ENCODE measurements around the gene NEDD4L.

The NEDD4L gene

DNA sequence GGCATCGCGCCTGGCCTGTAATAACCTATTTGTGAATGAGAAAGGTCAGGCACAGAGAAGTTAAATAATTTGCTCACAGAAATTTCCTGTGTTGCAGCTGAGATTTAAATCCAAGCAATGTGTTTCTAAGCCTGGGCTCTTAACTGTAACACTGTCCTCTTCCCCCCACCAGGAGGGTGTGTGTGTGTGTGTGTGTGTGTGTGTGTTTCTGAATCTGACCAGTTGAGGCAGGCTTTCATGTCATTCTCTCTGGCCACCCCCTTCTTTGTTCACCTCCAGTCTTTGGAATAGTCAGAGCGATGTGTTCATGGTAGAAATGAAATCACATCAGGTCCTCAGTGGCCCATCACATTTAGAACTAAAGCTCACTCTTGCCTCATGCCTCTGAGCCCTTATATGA, 81.2 kb downstream of the NEDD4L start:
- no peak for DNase-seq

- DNase-seq, result no peak
Measured at GRCh38 chr18:58125756-58126155, 81.7 kb downstream of the NEDD4L start.

DNA sequence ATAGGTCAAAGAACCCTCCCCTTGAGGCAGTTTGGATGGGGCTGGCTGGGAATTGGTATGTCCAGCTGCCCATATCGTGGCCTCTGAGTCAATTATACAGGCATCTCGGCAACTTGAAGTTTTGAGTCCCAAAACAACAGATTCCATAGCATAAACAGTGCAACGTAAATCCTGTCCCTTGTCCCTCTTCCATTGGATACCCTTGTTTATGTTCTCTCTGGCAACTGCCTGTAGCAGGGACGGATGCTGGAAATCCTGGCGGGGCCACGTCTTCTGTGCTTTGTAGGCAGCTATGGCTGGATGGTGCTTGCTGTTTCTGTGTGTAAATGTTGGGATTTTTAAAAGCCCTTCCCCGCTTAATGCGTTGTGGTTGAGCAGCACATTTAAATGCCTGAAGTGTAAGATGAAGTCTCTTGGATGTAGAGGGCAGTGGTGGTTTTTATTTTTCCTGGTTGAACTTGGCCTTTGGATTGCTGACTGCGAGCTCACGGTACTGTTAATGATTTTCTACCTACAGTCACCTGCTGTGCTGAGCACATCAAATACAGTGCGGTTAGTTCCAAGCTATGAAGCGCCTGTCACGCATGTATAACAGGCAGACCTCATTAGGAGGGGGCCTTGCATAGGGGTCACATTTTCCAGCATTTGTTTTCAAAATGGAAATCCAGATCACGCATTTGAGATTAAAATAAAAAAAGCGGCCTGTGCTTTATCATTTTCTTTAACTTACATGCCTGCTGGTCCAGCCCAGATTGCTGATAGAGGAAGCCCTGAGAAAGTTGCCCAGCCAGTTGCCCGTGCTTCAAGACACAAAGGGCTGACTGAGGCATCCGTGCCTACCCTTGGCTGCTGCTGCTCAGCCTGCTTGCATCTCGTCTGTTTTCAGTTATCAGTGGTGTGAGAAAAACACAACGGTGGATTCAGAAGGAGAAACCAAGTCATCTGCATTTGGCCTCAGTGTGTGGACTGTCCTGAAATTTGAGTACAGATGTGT, 84.7 kb downstream of the NEDD4L start:
- DNase-seq, result no peak

DNA sequence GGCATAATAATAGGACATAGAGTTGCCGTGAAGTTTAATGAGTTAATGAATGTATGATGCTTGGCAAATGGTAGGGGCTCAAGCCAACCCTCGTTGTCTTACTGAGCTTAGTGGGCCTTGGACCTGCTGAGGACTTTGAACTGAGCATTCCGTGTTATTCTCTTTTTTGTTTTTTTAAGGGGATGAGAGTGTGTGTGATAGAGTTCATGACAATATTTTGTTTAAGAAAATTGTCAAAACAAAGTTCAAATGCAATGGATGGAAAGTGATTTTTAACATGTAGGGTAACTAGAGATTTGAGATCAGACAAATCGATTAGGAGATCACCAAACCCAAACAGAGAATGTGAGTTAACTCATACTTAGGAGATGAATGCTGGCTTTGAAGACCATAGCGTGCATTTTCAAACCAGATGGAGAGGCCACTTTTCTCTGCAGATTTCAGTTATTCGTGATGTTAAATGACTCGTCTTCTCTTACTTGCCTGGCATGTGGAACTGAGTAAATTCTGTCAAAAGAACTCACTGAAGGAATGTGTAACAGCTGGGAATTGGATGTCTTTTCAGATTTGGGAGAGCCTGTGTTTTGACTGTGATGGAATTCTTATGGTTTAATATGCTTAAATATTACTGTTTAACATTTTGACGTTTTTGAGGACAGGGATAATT, 88.7 kb downstream of the NEDD4L start:
- DNase-seq, result no peak

DNA sequence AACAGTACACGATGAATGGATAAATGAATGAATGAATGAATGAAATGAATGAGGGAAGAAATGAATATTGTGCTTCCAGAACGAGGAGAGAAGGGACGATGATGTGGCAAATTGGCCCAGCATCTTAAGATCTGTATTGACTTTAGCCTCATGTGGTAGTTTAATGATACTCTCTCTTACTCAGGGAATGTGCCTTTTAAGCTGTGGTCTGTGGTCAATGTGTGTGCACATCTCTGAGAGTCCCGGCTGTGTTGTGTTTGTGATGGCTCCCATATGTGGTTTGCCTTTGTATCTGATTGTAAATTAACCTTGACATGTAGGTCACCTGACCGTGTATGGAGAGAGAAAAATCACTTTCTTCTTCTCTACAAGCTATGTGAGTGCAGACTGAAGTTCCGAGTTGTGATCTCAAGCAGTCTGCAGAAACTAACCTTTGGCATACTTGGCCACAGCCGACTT, 91.2 kb downstream of the NEDD4L start:
- DNase-seq, result no peak

DNA sequence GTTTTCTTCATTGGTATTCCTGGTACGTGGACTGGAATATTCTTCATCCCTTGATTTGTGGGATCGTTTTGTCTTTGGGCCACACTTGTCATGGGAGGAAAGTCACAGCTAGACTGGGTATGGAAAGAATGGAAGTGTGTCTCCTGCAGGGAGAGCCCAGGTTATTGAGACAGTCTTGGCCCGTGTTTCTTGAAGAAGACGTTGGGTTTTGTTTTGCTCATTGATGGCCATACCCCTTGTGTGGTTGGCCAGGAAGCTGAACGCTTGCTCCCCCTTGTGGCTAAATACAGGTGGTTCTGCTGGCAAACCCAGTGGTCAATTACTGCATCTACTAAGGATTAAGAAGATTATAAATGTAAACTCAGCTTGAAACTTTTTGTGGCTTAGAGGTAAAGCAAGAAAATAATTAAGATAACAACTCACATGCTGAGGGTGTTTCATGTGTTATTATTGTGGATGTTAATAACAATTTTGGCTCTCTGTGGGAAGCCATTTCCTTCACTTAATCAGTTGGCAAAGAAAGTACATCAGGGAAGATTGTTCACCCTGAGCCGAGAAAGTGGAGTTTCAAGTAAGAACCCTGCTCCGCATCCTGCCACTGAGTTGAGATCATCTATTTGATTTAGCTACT, 91.8 kb downstream of the NEDD4L start:
- peak; percentile 30 to 80 for DNase-seq

GRCh38 chr18:58136879-58137278, 92.9 kb downstream of the NEDD4L start:
- DNase-seq, result no peak

- no peak for DNase-seq
Measured at GRCh38 chr18:58139459-58140386, 95.7 kb downstream of the NEDD4L start.

- no peak for DNase-seq
Measured at GRCh38 chr18:58140387-58141325, 96.6 kb downstream of the NEDD4L start.

GRCh38 chr18:58143386-58143785, 99.4 kb downstream of the NEDD4L start:
- DNase-seq, result no peak

GRCh38 chr18:58144106-58144505, 100.1 kb downstream of the NEDD4L start:
- DNase-seq, result no peak

GRCh38 chr18:58144671-58145285, 100.8 kb downstream of the NEDD4L start:
- DNase-seq, result no peak

DNA sequence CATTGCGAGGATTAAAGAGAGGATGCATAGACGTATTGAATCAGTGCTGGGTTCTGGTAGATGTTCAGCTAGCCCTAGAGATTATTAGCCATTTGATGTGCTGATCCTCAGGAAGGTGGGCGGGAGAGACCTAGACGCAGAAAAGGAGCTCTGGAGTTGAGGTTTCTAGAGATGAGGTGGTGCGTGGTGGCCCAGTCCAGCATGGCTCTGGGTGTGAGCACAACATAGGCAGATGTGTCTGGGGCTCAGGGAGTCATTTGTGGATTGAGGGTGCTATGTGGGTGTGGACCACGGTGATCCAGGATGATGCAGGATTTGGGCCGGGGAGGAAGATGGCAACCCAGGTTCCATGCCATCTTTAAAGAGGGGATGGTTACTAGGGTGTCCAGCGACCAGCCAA, 102.1 kb downstream of the NEDD4L start:
- DNase-seq, result no peak

- DNase-seq, result peak; percentile 6 to 40
Measured at GRCh38 chr18:58148954-58149471, 105.0 kb downstream of the NEDD4L start.

DNA sequence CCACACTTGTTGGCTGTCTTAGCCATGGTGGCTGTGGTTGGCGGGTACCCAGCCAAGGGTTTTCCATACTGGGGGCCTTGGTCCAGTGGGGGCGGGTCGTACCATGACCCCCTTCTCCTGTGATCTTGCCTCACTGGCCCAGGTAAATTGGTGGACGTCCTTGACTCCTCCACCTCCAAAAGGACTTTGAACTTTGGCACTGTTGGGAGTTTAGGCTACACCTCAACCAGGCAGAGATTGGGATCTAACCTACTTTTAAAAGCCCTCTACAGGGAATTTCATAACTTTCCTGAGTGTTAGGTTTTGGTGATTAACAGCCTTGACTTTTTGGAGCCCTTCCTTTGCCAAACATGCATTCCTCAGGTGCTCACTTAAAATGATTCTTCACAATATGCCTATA, 106.7 kb downstream of the NEDD4L start:
- DNase-seq, result no peak

DNA sequence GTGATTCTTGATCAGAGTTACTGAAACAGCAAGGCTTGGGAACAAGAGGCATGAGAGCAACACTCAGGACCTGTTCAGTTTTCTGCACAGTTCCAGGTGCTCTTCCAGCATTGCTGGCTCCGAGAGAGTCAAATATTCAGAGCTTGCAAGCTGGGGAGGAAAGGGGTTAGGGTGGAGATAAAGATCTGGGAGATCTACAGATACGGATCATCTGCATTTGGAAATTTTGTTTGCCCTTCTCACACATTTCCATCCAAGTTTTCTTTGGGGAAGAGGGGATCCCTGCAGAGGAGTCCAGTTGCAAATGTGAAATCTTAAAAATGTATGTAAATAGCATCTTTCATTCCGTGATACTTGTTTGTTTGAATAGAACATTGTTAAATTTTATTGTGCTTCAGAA, 108.2 kb downstream of the NEDD4L start:
- DNase-seq, result no peak

DNA sequence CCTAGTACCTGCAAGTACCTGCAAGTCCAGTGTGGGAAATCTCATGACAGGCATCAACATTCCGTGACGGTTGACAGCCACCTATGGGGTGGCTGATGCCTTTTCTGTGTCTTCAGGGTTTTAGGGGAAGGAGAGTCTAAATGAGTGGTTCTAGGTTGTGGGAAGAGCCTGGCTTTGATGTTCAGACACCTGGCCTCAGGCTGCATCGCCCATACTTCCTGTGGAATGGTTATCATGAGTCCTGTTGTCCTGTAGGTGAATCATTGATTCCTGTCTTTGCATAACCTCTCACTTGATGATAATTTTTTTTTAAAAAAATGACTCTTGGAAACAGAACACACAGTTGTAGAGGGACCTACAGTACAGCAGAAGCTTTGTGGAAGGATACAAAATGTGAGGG, 108.9 kb downstream of the NEDD4L start:
- no peak for DNase-seq

- DNase-seq, result no peak
Measured at GRCh38 chr18:58156516-58156915, 112.5 kb downstream of the NEDD4L start.

- DNase-seq, result no peak
Measured at GRCh38 chr18:58157237-58157636, 113.2 kb downstream of the NEDD4L start.

DNA sequence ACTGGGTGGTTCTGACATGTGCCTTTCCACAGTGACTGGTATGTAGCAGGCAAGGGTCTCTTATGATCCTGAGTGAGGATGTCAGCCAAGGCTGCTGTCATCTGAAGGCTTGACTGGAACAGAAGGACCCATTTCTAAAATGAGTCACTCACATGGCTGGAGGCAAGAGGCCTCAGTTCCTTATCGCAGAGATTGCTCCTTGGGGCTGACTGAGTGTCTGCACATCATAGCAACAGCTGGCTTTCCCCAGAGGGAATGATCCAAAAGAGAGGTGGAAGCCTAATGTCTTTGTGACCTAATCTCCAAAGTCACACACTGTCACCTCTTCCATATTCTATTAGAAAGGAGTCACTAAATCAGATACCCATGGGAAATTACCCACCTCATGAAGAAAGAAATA, 114.0 kb downstream of the NEDD4L start:
- no peak for DNase-seq

DNA sequence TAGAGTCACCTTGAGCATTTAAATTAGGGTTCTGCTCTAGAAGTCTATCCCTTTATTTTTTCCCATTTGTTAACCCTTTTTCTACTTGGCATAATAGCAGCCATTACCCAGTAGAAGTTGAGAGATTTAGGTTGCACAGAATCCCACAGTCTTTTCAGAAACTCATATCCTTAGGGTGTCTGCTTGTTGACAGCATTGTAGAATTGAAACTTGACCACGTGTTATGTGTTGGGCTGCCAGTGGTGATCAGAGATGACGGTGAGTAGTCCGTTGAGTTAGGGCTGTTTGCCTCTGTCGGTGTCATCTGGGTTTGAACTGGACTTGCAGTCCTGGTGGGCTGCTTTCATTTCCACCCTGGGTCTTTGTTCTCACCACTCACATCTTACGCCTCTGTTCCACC, 114.4 kb downstream of the NEDD4L start:
- no peak for DNase-seq
